AG08395 (cell line): ENCODE measurements around the gene TBC1D9B.
A peak's percentile ranks its signal among the peaks of the same experiment; 100 is the strongest.

ENCODE experiments used
- DNase-seq: peaks from one replicate; pipeline ENCODE4 v3.0.0; 2012; ENCODE audit warnings: mixed read lengths, low spot score

TBC1D9B gene

GRCh38 chr5:179869641-179870402, 37.9 kb downstream of the TBC1D9B start:
- no peak for DNase-seq

GRCh38 chr5:179869101-179869500, 38.6 kb downstream of the TBC1D9B start:
- DNase-seq = no peak

GRCh38 chr5:179868541-179868940, 39.2 kb downstream of the TBC1D9B start:
- DNase-seq = no peak

GRCh38 chr5:179867476-179867875, 40.2 kb downstream of the TBC1D9B start:
- no peak for DNase-seq

- DNase-seq = no peak
Observed at GRCh38 chr5:179867079-179867465, 40.6 kb downstream of the TBC1D9B start.

- DNase-seq = no peak
Observed at GRCh38 chr5:179866241-179867078, 41.2 kb downstream of the TBC1D9B start.

- DNase-seq = no peak
Observed at GRCh38 chr5:179865491-179866240, 42.0 kb downstream of the TBC1D9B start.

GRCh38 chr5:179864686-179865085, 43.0 kb downstream of the TBC1D9B start:
- no peak for DNase-seq

GRCh38 chr5:179863449-179864085, 44.1 kb downstream of the TBC1D9B start:
- DNase-seq = no peak

GRCh38 chr5:179862891-179863290, 44.8 kb downstream of the TBC1D9B start:
- DNase-seq = no peak

- DNase-seq = no peak
Observed at GRCh38 chr5:179862296-179862695, 45.4 kb downstream of the TBC1D9B start.

- no peak for DNase-seq
Observed at GRCh38 chr5:179860301-179860700, 47.4 kb downstream of the TBC1D9B start.

GRCh38 chr5:179858586-179859427, 48.9 kb downstream of the TBC1D9B start, which contains the start of gene MRNIP:
Gene MRNIP (minus strand): TSS chr5:179858817. CDS start chr5:179858796, 21 bp downstream.
- DNase-seq = peak; percentile 100

- peak; percentile 34 for DNase-seq
Observed at GRCh38 chr5:179858241-179858585, 49.5 kb downstream of the TBC1D9B start.

- DNase-seq = no peak
Observed at GRCh38 chr5:179854356-179854755, 53.3 kb downstream of the TBC1D9B start.

GRCh38 chr5:179852993-179853547, 54.6 kb downstream of the TBC1D9B start:
- no peak for DNase-seq

GRCh38 chr5:179841621-179842020, 66.1 kb downstream of the TBC1D9B start:
- DNase-seq = no peak

GRCh38 chr5:179840766-179841165, 66.9 kb downstream of the TBC1D9B start:
- DNase-seq = no peak

- DNase-seq = no peak
Observed at GRCh38 chr5:179840321-179840720, 67.4 kb downstream of the TBC1D9B start.

GRCh38 chr5:179839328-179840256, 68.1 kb downstream of the TBC1D9B start:
- DNase-seq = no peak
